GM12875 (cell line): ENCODE data around the gene MOBP.

Experiments used
- H3K4me3 ChIP-seq: one replicate; pipeline ENCODE4 v1.5.1; 2011; ENCODE audit warnings: low read depth, low read length, control low read depth
- CTCF ChIP-seq: IDR thresholded peaks from 2 replicates; pipeline ENCODE4 v1.5.1; 2011; ENCODE audit warnings: low read depth, mild to moderate bottlenecking, control low read depth, inconsistent platforms, low read length, moderate library complexity, borderline replicate concordance; ENCODE audit not compliant: insufficient read depth

The MOBP gene

GRCh38 chr3:39466988-39467387 is 492 bp upstream of the MOBP start:
- H3K4me3 ChIP-seq: no peak overlapping the region
- TF ChIP-seq CTCF: no peak

GRCh38 chr3:39468108-39468436 is 592 bp downstream of the MOBP start:
- H3K4me3 ChIP-seq: no peak overlapping the region
- no peak for TF ChIP-seq CTCF

GRCh38 chr3:39469258-39469657 is 1.8 kb downstream of the MOBP start:
- H3K4me3 ChIP-seq: no peak overlapping the region
- TF ChIP-seq CTCF: no peak

- no peak overlapping the region for H3K4me3 ChIP-seq
- TF ChIP-seq CTCF: no peak
These were observed 2.5 kb downstream of the MOBP start for GRCh38 chr3:39469945-39470344.

GRCh38 chr3:39471652-39472051 is 4.2 kb downstream of the MOBP start:
- TF ChIP-seq CTCF: no peak
- no peak overlapping the region for H3K4me3 ChIP-seq

GRCh38 chr3:39473452-39474125 is 6.1 kb downstream of the MOBP start:
- TF ChIP-seq CTCF: no peak
- H3K4me3 ChIP-seq: no peak overlapping the region

GRCh38 chr3:39474126-39474515 is 6.6 kb downstream of the MOBP start:
- H3K4me3 ChIP-seq: no peak overlapping the region
- no peak for TF ChIP-seq CTCF
